HepG2 (cell line): Measurements from ENCODE around the gene MAVS. TPM values are rescaled to one million over a fixed set of nuclear protein-coding genes. Genes with fewer than 3 reads are reported as not detected.

Source experiments
- KMT2B ChIP-seq: IDR thresholded peaks from 2 replicates; pipeline ENCODE4 v1.6.1; 2016; ENCODE audit warnings: missing genetic modification reagents, missing compliant biosample characterization
- MEIS2 ChIP-seq: sonication (generic); formaldehyde crosslinking; IDR thresholded peaks from 2 replicates; pipeline ENCODE4 v1.9.0; 2021; ENCODE audit warnings: mild to moderate bottlenecking, missing genetic modification reagents
- RAD51 ChIP-seq: fragments of 450-650 bp; IDR thresholded peaks from 2 replicates; pipeline ENCODE4 v1.6.1; 2016; ENCODE audit warnings: borderline replicate concordance
- RORA ChIP-seq: sonication (generic); formaldehyde crosslinking; IDR thresholded peaks from 2 replicates; pipeline ENCODE4 v1.5.0; 2020; ENCODE audit warnings: mild to moderate bottlenecking, missing genetic modification reagents, moderate library complexity
- ZFY ChIP-seq: sonication (generic); formaldehyde crosslinking; IDR thresholded peaks from 2 replicates; pipeline ENCODE4 v1.4.0; 2020; ENCODE audit warnings: missing genetic modification reagents
- ZGPAT ChIP-seq: IDR thresholded peaks from 2 replicates; pipeline ENCODE4 v1.6.1; 2016; ENCODE audit warnings: mild to moderate bottlenecking
- ZNF12 ChIP-seq: sonication (generic); formaldehyde crosslinking; IDR thresholded peaks from 2 replicates; pipeline ENCODE4 v1.5.0; 2020; ENCODE audit warnings: missing genetic modification reagents
- ZNF33A ChIP-seq: sonication (generic); formaldehyde crosslinking; IDR thresholded peaks from 2 replicates; pipeline ENCODE4 v1.5.1; 2020; ENCODE audit warnings: missing genetic modification reagents, mild to moderate bottlenecking, moderate library complexity, borderline replicate concordance
- ZNF362 ChIP-seq: sonication (generic); formaldehyde crosslinking; IDR thresholded peaks from 2 replicates; pipeline ENCODE4 v1.4.0; 2020; ENCODE audit warnings: missing genetic modification reagents, mild to moderate bottlenecking, borderline replicate concordance
- ZNF646 ChIP-seq: sonication (generic); formaldehyde crosslinking; IDR thresholded peaks from 2 replicates; pipeline ENCODE4 v1.9.0; 2021; ENCODE audit warnings: mild to moderate bottlenecking, missing genetic modification reagents
- polyA plus RNA-seq, 8 experiments: library from polyadenylated mRNA; depleted of rRNA in 3 of 8; stranded (reverse) in 7 of 8; unstranded in 1 of 8; fragments of >200 nt; fragmentation: Illumina TruSeq in 4 of 8; extraction: Trizol in 4 of 8; gene quantifications; 2 replicates each; pipeline versions ENCODE4 v1.2.1 to v1.2.3, GENCODE V29; 2011 to 2016; ENCODE audit warnings: low read depth in 4 of 8, missing spikeins in 1 of 8, mixed read lengths in 1 of 8; ENCODE audit not compliant: insufficient read depth in 1 of 8
- total RNA-seq, 5 experiments: library from RNA; depleted of rRNA; stranded (reverse); fragments of >200 nt; fragmentation: Illumina TruSeq; extraction: Trizol; gene quantifications; 2 replicates each; pipeline ENCODE4 v1.2.3, GENCODE V29; 2016; ENCODE audit warnings: low read depth in 1 of 5
- TF ChIP-seq, protein P1 (sequence below): sonication (generic); formaldehyde crosslinking; IDR thresholded peaks from one replicate; pipeline ENCODE4 v1.5.1; 2020; ENCODE audit warnings: mild to moderate bottlenecking, missing genetic modification reagents; ENCODE audit errors: not compliant biosample characterization

The MAVS gene
- total and polyA plus RNA-seq, 2 of the 13 experiments (the other 11 are each of a cell fraction or from before 2014, with no cell fraction given) = 27.3 to 36.6 TPM

DNA sequence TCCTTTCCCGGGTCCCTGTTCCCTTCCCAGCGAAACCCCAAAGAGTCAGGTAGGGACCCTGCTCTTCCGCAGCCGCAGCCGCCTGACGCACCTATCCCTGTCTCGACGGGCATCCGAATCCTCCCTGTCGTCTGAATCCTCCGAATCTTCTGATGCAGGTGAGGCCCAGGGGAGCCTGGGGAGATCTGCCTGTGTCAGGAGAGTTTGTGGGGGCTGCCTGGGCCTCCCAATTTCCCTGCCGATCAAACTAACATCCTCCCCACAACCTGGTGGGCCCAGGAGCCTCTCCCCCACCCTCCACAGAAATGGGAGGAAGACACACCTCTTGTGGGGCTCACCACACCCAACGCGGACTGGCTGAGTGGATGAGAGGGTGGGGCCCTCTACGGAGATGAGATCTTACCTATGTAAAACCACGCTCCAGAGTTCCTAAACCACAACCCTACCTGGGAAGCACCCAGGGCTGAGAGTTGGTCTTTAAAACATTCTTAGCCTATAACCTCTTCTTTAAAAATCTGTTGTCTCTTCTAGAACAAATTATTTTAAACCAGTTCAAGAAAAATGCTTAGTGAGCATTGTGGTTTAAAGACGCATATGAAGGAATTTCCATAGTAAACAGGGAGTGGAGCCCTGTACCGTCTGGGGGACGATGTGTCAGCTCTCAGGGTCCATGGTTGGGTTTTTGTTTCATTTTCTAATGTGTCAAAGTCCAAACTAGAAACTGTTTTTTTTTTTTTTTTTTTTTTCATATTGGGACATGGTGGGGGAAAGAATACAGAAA, 48.9 kb upstream of the MAVS start (continued):
- no peak for TF ChIP-seq ZNF646 (CRISPR knock-in tag)
- TF ChIP-seq, protein P1, sequence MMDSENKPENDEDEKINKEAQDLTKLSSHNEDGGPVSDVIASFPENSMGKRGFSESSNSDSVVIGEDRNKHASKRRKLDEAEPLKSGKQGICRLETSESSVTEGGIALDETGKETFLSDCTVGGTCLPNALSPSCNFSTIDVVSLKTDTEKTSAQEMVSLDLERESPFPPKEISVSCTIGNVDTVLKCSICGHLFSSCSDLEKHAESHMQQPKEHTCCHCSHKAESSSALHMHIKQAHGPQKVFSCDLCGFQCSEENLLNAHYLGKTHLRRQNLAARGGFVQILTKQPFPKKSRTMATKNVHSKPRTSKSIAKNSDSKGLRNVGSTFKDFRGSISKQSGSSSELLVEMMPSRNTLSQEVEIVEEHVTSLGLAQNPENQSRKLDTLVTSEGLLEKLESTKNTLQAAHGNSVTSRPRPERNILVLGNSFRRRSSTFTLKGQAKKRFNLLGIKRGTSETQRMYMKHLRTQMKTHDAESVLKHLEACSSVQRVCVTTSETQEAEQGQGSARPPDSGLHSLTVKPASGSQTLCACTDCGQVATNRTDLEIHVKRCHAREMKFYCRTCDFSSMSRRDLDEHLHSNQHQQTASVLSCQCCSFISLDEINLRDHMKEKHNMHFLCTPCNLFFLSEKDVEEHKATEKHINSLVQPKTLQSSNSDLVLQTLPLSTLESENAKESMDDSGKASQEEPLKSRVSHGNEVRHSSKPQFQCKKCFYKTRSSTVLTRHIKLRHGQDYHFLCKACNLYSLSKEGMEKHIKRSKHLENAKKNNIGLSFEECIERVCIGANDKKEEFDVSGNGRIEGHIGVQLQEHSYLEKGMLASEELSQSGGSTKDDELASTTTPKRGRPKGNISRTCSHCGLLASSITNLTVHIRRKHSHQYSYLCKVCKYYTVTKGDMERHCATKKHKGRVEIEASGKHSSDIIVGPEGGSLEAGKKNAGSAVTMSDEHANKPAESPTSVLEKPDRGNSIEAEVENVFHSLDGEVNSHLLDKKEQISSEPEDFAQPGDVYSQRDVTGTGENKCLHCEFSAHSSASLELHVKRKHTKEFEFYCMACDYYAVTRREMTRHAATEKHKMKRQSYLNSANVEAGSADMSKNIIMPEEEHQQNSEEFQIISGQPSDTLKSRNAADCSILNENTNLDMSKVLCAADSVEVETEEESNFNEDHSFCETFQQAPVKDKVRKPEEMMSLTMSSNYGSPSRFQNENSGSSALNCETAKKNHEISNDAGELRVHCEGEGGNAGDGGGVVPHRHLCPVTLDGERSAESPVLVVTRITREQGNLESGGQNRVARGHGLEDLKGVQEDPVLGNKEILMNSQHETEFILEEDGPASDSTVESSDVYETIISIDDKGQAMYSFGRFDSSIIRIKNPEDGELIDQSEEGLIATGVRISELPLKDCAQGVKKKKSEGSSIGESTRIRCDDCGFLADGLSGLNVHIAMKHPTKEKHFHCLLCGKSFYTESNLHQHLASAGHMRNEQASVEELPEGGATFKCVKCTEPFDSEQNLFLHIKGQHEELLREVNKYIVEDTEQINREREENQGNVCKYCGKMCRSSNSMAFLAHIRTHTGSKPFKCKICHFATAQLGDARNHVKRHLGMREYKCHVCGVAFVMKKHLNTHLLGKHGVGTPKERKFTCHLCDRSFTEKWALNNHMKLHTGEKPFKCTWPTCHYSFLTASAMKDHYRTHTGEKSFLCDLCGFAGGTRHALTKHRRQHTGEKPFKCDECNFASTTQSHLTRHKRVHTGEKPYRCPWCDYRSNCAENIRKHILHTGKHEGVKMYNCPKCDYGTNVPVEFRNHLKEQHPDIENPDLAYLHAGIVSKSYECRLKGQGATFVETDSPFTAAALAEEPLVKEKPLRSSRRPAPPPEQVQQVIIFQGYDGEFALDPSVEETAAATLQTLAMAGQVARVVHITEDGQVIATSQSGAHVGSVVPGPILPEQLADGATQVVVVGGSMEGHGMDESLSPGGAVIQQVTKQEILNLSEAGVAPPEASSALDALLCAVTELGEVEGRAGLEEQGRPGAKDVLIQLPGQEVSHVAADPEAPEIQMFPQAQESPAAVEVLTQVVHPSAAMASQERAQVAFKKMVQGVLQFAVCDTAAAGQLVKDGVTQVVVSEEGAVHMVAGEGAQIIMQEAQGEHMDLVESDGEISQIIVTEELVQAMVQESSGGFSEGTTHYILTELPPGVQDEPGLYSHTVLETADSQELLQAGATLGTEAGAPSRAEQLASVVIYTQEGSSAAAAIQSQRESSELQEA (CRISPR knock-in tag) = no peak
- TF ChIP-seq ZNF33A (CRISPR knock-in tag) = no peak
- TF ChIP-seq ZFY (CRISPR knock-in tag) = peak; percentile 23; the same call in 1 of the 2 replicates
- TF ChIP-seq ZNF362 (CRISPR knock-in tag) = peak; percentile 96
- TF ChIP-seq MEIS2 (CRISPR knock-in tag) = peak; percentile 49; the same call in 1 of the 2 replicates
- no peak for TF ChIP-seq ZNF12
- TF ChIP-seq RORA (CRISPR knock-in tag) = no peak
- TF ChIP-seq RAD51 = no peak
- TF ChIP-seq ZGPAT (CRISPR knock-in tag) = 0 out of 2 replicates have a peak, but pooled peaks have one; percentile 12
- no peak for TF ChIP-seq KMT2B (CRISPR knock-in tag)
